OCI-LY3 (cell line): ENCODE data around the gene FGF13.

Source experiments
- CTCF ChIP-seq: fragments of 200-600, 300-600 bp; sonication (generic); IDR thresholded peaks from 2 replicates; pipeline ENCODE4 v1.5.1; 2014; ENCODE audit warnings: antibody characterized with exemption, low read length, low read depth
- EZH2phosphoT487 ChIP-seq: fragments of 200-600 bp; shearing (Covaris generic); IDR thresholded peaks from 2 replicates; pipeline ENCODE4 v1.6.1; 2018; ENCODE audit warnings: antibody characterized with exemption, mixed run types, low read depth

GRCh38 chrX:138759217-138759943 is 47.9 kb upstream of the FGF13 start:
- no peak for TF ChIP-seq CTCF
- TF ChIP-seq EZH2phosphoT487: no peak
